ENCODE data around the gene ABCA1.
"Not testable (repeated sequence)": the region's sequence is repeated elsewhere in the genome, so short reads cannot be mapped to it uniquely, and the experiment has no call there.

Gene ABCA1

DNA sequence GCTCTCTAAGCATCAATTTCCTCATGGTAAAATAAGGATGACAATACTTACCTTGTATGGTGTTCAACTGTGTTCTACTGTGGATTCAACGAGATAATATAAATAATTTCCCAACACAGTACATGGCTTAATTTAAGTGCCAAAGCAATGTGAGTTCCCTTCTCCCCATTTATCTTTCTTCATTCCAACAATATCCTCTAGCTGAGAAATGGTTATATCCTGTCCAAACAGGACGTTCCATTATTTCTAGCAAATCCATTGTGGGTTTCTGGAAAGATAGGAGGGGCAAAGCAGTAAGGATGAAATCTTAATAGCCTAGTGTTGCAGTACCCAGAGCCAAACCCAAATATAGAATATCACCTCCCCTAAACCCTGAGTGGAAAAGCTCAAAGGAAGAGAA, 22.0 kb downstream of the ABCA1 start:
- in situ Hi-C loops (cut with MboI; ENCODE audit: low sequenced_read_pairs, unreplicated experiment): no loop called here
- no peak for TF ChIP-seq CTCF (IDR thresholded peaks at IDR 0.05; ENCODE audit: borderline replicate concordance, control extremely low read depth, extremely low read depth, insufficient read depth, missing control alignments)
- no peak for DNase-seq (ENCODE audit: low spot score)

GRCh38 chr9:104905153-104905901, 22.6 kb downstream of the ABCA1 start:
- DNase-seq (ENCODE audit: low spot score): no peak
- in situ Hi-C loops (cut with MboI; ENCODE audit: low sequenced_read_pairs, unreplicated experiment): no loop called here

DNA sequence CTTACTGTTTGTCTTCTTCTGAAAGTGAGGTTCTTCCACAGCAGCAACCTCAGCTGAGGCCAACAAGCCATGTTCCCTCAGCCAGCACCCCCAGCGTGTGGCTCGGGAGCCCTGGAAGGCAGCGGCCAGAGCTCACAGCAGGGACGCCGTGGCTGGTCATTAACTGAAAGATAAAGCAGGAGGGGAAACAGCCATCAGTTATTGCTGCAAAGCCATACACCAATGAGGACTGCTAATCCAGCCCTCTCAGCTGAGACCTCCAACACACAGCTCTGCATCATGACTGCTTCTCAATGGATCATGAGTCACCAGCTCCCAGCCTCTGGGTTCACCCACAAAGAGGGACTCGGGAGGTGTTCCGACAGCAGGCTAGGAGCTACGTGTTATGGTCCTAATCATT, 24.3 kb downstream of the ABCA1 start:
- DNase-seq (ENCODE audit: low spot score): no peak
- in situ Hi-C loops (cut with MboI; ENCODE audit: low sequenced_read_pairs, unreplicated experiment): no loop called here

More at GRCh38 chr9:104905153-104905901, 22.6 kb downstream of the ABCA1 start:
- no peak for TF ChIP-seq CTCF (IDR thresholded peaks at IDR 0.05; ENCODE audit: borderline replicate concordance, control extremely low read depth, extremely low read depth, insufficient read depth, missing control alignments)

DNA sequence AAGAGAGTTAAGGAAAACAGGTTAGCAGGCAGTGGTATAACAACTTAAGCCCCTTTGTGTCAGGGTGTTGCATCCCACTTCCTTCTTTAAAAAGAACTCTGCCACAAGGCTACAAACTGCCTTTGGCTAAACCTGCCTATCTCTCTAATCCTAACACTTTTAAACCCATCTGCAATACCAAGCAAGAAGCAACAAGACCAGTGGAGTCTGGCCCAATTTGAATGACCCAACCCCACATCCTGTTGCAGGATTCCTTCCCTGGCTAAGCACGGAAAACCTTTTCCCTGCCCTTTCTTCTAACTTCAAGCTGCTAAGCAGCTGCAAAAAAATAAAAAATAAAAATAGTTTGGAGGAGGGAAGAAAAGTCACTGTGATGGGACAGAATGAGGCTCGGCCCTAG, 27.1 kb downstream of the ABCA1 start:
- no peak for TF ChIP-seq CTCF (IDR thresholded peaks at IDR 0.05; ENCODE audit: borderline replicate concordance, control extremely low read depth, extremely low read depth, insufficient read depth, missing control alignments)
- no peak for DNase-seq (ENCODE audit: low spot score)
- in situ Hi-C loops (cut with MboI; ENCODE audit: low sequenced_read_pairs, unreplicated experiment): no loop called here

More for the DNA sequence above, 24.3 kb downstream of the ABCA1 start:
- no peak for TF ChIP-seq CTCF (IDR thresholded peaks at IDR 0.05; ENCODE audit: borderline replicate concordance, control extremely low read depth, extremely low read depth, insufficient read depth, missing control alignments)

DNA sequence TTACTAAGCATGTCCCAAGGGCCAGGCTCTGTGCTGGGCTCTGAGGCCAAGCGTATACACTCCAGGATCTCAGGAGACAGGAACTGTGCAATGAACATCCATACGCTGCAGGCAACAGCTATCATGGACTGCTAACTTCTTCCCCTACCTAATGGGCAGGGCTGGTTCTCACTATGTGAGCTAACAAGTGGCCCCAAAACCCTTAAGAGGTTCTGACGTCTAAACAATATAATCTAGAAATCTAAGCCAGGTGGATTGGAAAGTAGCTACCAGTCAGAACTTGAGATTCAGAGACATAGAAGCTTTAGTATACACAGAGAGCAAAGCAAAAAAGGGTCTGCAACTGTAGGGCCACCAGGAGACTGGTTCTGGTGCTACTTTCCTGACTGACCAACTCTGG, 27.6 kb downstream of the ABCA1 start:
- in situ Hi-C loops (cut with MboI; ENCODE audit: low sequenced_read_pairs, unreplicated experiment): no loop called here
- TF ChIP-seq CTCF (IDR thresholded peaks at IDR 0.05; ENCODE audit: borderline replicate concordance, control extremely low read depth, extremely low read depth, insufficient read depth, missing control alignments): no peak
- DNase-seq (ENCODE audit: low spot score): no peak

DNA sequence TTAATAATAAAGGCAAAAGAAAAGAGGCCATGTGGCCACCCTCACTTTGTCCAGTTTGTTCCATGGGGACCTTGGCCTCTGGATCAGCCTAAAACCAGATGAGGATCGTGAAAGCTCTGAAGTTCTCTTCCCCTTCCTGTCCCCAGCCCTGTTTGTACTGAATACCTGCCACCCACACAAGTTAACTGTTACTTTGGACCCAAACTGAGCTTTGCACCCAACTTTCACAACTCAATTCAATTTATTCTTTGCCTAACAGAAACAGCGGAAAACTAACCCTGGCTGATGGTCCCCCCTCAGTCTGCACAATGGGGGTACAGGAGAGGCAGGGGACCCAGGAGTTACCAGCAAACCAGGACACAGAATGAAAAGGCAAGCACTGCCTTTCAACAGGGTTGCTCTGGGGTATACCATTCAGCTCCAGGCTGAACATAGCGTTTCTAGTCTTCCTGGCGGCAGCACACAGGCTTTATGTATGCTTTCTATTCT, 28.2 kb downstream of the ABCA1 start:
- in situ Hi-C loops (cut with MboI; ENCODE audit: low sequenced_read_pairs, unreplicated experiment): no loop called here
- no peak for DNase-seq (ENCODE audit: low spot score)
- TF ChIP-seq CTCF (IDR thresholded peaks at IDR 0.05; ENCODE audit: borderline replicate concordance, control extremely low read depth, extremely low read depth, insufficient read depth, missing control alignments): no peak

DNA sequence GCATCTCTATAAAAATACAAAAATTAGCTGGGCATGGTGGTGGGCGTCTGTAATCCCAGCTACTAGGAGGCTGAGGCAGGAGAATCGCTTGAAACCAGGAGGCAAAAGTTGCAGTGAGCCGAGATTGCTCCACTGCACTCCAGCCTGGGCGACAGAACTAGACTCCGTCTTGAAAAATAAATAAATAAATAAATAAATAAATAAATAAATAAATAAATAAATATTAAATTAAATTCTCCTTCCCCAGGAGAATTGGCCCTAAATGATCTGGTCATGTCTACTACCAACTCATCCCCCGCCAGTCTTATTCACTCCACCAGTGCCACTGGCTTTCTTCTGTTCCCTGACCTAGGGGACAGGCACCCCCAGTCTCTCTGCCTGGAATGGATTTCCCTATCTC, 29.6 kb downstream of the ABCA1 start:
- DNase-seq (ENCODE audit: low spot score); in situ Hi-C loops (cut with MboI; ENCODE audit: low sequenced_read_pairs, unreplicated experiment): not testable (repeated sequence)
